HTERT RPE-1 (cell line): ENCODE results near the gene EGFR.
"Not testable (repeated sequence)": the region's sequence is repeated elsewhere in the genome, so short reads cannot be mapped to it uniquely, and the experiment has no call there.

Experiments
- in situ Hi-C: fragments of 300-500 bp; cut with MboI; formaldehyde crosslinking; loops from 4 replicates; pipeline ENCODE4 v1.14.3; 2020; ENCODE audit warnings: low sequenced_read_pairs

Gene EGFR

DNA sequence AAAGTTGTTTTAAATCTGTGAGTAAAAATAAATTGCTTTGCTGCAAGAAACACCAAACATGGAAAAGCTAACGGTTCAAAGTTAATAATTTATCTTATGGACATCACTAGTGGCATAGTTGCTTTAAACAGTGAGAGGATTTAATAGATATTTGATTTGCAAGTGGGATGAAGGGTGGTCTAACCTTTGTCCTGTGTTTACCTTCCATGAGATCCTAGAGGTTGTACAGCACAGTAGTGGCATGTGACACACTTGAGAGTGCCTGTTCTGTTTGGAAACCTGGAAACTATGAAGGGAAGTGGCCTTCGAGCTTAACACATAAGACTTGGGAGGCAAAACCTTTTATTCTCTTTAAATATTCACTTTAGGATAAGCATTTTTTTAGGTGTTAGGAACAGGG is 16.0 kb downstream of the EGFR start:
- in situ Hi-C loops, result no loop called here

DNA sequence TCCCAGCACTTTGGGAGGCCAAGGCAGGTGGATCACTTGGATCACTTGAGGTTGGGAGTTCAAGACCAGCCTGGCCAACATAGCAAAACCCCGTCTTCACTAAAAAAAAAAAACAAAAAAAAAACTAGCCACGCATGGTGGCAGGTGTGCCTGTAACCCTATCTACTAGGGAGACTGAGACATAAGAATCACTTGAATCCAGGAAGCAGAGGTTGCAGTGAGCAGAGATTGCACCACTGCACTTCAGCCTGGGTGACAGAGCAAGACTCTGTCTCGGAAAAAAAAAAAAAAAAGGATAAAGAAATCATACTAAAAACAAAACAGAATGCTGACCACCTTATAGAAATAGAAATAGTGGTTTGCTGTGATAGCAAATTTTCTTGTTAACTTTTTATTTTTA is 16.6 kb downstream of the EGFR start:
- in situ Hi-C loops, result not testable (repeated sequence)

- in situ Hi-C loops, result no loop called here
Observed at GRCh38 chr7:55036950-55037736, 18.3 kb downstream of the EGFR start.

DNA sequence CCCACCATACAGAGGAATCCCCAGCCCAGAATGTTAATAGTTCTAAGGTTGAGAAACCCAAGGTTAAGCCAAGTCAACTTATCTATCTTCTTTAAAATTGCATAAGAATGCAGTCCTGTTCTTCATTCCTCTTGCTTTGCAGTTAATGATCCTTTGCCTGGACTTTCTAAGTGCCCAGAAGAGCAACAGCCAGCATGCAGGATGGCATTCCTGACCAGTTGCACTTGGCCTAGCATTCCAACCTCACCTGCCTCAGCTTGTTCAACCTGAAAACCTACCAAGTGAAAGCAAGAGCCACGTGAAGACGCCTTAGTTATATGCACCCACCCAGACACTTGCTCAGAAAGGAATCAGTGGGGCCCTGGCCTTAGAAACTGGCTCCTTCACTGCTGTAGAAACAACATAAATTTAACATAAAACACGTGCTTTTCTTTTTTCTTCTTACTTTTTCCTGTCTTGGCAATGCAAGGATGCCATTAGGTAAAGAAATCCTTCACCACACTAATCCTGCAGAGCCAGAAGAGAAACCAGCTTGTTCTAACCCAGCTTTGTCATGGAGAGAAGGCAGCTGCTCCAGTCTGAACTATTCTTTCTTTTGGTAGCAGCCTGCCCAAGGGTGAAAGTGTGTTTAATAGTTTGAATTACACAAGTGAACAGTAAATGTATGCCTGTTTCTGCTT is 25.0 kb downstream of the EGFR start:
- in situ Hi-C loops, result no loop called here

- in situ Hi-C loops, result no loop called here
Observed at GRCh38 chr7:55044371-55044717, 25.5 kb downstream of the EGFR start.

DNA sequence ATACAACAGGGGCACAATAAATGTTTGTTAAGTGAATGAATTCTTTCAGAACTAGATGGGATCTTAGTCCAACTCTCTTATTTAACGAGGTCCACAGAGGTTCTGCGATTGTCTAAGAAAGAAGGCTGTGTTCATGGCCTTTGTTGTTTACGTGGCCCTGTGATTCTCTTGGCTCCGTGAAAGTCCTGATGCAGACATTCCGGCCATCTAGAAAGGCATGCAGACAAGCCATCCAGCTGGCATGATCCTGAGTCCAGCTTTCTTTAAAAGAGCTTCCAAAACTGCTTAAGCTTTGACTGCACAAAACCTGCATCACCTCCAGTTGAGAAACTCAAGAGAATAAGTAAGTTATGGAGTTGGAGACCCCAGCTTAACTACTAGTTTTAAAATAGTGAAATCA is 26.0 kb downstream of the EGFR start:
- in situ Hi-C loops, result no loop called here

DNA sequence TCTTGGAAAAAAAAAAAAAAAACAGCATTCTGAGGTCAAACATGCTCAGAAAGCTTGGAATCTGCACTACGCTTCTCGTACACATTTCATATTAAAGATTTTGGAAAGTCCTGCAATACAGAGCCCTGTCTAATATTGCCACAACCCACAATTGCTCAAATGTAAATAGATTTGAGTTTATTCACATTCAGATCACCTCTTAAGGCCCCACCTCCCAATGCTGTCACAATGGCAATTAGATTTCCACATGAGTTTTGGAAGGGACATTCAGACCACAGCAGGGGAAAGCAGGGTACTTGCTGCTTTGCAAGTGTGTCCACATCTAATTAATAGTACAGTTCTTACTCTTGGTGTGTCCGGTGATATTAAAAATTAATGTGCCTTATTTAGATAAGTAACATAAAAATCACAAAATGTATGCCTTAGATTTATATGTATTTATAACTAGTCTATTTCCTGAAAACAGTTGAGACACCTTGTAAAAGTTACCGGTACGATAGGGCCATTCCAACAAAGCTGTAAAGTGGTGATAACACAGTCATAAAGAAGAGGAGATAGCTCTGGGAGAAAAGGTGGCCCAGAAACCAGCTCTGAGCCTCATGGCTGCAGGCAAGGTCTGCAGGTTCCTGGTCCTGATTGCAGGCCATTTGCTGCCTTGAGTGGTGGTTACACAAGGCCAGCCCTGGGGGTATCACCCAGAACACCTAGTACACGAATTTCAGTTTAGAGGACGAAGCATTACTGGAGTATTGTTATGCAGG is 27.9 kb downstream of the EGFR start:
- in situ Hi-C loops, result no loop called here

GRCh38 chr7:55048221-55048859 is 29.5 kb downstream of the EGFR start:
- in situ Hi-C loops, result no loop called here

GRCh38 chr7:55050281-55050680 is 31.5 kb downstream of the EGFR start:
- in situ Hi-C loops, result no loop called here

DNA sequence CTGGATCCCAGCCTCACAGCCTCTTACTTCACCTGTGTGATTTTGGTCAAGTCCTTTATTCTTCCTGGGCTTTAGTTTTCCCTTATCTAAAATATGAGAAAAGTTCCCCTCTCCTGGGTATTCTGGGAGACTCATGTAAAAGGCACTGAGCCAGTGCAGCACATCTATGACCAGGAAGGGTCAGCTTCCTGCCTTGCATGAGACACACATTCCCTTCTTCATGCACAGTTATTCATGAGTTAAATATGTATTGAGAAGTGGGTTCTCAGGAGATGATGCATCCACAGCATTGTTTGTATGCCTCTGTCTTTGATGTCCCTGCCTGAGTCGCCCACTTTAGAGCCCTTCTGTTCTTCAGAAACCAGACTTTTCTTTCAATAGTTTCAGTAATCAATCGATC is 33.3 kb downstream of the EGFR start:
- in situ Hi-C loops, result no loop called here

- in situ Hi-C loops, result no loop called here
Observed at GRCh38 chr7:55052741-55053427, 34.1 kb downstream of the EGFR start.

GRCh38 chr7:55053651-55054571 is 35.1 kb downstream of the EGFR start:
- in situ Hi-C loops, result no loop called here

DNA sequence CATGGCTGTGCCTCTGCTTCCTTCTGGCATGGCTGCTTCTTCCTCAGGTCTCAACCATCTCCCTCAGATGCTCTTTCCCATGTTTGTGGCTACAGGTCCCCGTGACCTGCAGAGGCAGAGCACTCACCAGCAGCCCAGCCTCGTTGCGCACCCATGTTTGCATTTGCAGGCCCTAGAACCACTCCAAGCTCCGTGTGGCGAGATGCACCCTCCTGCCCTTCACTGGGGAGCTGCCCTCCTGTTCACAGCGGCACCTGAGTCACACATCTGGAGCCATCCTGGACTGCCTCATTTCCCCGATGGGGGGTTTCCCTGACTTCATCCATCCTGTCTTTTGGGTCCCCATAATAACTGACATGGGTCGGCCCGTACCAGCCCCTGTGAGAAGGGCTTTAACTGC is 35.9 kb downstream of the EGFR start:
- in situ Hi-C loops, result no loop called here

- in situ Hi-C loops, result no loop called here
Observed at GRCh38 chr7:55055479-55055878, 36.7 kb downstream of the EGFR start.

DNA sequence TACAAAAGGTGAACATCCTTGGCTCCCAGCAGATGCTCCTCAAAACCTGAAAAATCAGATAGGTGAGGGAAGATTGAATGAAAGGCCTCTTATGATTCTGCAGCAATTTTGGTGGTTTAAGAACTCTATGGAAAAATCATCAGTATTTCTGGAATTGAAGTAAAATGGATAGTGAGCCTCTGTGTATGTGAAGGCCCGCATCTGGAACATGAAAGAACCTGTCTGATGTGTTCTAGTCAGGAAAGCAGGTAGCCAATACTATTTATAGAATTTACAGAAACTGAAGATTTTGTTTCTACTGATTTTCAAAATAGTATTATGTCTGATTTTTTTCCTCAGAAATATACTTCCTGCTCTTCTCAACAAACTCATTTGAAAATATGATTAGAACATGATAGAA is 37.3 kb downstream of the EGFR start:
- in situ Hi-C loops, result no loop called here

DNA sequence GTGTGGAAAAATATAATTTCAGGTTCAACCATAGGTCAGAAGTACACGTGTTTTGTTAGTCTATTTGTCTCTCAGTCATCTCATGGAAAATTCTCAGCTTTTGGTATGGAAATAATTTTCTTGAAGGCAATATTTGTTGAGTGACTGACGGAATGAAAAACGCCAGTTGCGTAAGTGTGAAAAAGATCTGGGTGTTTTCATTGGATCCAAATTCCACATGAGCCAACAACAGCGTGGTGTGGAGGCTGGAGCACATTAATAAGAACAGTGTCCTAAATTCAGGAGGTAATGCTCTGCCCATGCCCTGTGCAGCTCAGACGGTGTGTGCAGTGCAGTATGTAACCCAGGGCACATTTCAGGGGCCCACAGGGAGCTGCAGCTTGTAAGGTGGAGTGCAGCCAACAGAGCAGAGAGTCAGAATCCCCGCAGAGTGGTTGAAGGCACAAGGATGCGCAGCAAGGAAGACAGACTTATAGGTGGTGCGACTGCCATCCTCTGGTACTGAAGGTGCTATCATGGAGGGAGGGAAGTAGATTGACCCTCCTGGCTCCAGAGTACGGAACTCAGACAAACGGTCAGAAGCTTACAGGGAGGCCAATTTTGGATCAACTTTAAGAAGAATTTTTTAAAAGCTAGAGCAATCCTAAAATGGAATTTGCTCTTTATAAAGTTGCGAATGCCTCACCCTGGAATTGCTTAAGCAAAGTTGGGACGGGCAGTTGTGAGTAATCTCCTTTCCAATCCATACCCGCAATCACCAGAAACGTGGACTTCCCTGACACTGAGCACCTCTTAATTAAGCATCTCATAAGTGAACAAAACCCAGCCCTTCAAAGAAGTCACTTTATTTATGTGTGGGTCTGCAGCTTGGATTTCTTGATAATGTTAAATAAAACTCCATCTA is 38.0 kb downstream of the EGFR start:
- in situ Hi-C loops, result no loop called here

DNA sequence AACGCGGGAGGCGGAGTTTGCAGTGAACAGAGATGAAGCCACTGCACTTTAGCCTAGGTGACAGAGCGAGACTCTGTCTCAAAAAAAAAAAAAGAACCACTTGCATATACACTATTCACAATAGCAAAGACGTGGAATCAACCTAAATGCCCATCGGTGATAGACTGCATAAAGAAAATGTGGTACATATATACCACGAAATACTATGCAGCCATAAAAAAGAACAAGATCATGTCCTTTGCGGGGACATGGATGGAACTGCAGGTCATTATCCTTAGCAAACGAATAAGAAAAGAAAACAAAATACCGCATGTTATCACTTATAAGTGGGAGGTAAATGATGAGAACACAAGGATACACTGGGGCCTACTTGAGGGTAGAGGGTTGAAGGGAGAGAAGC is 39.5 kb downstream of the EGFR start:
- in situ Hi-C loops, result no loop called here

GRCh38 chr7:55059021-55059420 is 40.2 kb downstream of the EGFR start:
- in situ Hi-C loops, result no loop called here

DNA sequence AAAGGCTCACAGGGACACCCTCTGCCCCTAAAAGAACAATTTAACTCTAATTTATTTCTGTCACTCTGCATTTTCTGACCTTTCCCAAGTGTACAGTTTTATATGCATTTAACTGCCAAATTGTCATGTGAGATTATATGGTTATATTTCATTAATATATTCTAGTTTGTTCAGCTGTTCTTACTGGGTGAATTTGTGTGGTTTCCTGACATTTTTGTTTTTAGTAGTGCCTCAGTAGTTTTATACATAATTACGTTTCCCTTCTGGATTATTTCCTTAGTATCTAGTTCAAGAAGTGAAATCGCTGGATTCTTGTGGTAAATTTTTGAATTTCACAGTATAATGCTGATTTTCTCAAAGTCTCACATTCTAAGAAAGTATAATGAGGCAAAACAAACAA is 41.3 kb downstream of the EGFR start:
- in situ Hi-C loops, result no loop called here
